GM23338 (cell line): Measurements from ENCODE around the gene CDH23. TPM values are rescaled to one million over a fixed set of nuclear protein-coding genes. Genes with fewer than 3 reads are reported as not detected.

ENCODE experiments used
- ATAC-seq: fragments of 200-7000 bp; cut with Tn5 transposase; 3 replicates; pipeline ENCODE4 v1.9.1; 2020
- DNase-seq: peaks from one replicate; pipeline ENCODE4 v3.0.0-alpha.2; 2015; ENCODE audit warnings: low spot score
- H2AFZ ChIP-seq: fragments of 200-600 bp; sonication (generic); 2 replicates; pipeline ENCODE4 v1.8.0; 2016; ENCODE audit warnings: antibody characterized with exemption, mild to moderate bottlenecking, moderate library complexity
- H3F3A ChIP-seq: fragments of 200-600 bp; sonication (generic); replicated peaks from 2 replicates; pipeline ENCODE4 v1.8.0; 2017; ENCODE audit warnings: antibody characterized with exemption, mixed run types, low read depth
- H3K27ac ChIP-seq: fragments of 200-600 bp; sonication (generic); 2 replicates; pipeline ENCODE4 v1.6.1; 2016; ENCODE audit warnings: low read depth
- H3K27me3 ChIP-seq: fragments of 200-600 bp; sonication (generic); 2 replicates; pipeline ENCODE4 v1.8.0; 2016; ENCODE audit warnings: mild to moderate bottlenecking, mixed run types, moderate library complexity; ENCODE audit not compliant: insufficient read depth
- H3K36me3 ChIP-seq: fragments of 200-600 bp; sonication (generic); 2 replicates; pipeline ENCODE4 v1.8.0; 2016; ENCODE audit warnings: mild to moderate bottlenecking; ENCODE audit not compliant: insufficient read depth
- H3K4me1 ChIP-seq: fragments of 200-600 bp; sonication (generic); 2 replicates; pipeline ENCODE4 v1.8.0; 2016; ENCODE audit warnings: mild to moderate bottlenecking, moderate library complexity; ENCODE audit not compliant: insufficient read depth
- H3K4me2 ChIP-seq: fragments of 200-600 bp; sonication (generic); 2 replicates; pipeline ENCODE4 v1.7.1; 2017; ENCODE audit warnings: mixed run types
- H3K4me3 ChIP-seq: fragments of 200-600 bp; sonication (generic); 2 replicates; pipeline ENCODE4 v1.6.1; 2016; ENCODE audit warnings: mixed run types
- H3K79me2 ChIP-seq: fragments of 200-600 bp; sonication (generic); replicated peaks from 2 replicates; pipeline ENCODE4 v1.8.0; 2017; ENCODE audit warnings: mild to moderate bottlenecking; ENCODE audit not compliant: insufficient read depth
- H3K9me2 ChIP-seq: fragments of 200-600 bp; sonication (generic); 2 replicates; pipeline ENCODE4 v1.8.0; 2017; ENCODE audit not compliant: insufficient read depth
- H4K20me1 ChIP-seq: fragments of 200-600 bp; sonication (generic); replicated peaks from 2 replicates; pipeline ENCODE4 v1.8.0; 2017; ENCODE audit warnings: mild to moderate bottlenecking; ENCODE audit not compliant: insufficient read depth
- H3K27ac Mint-ChIP-seq: 2 replicates; pipeline ENCODE4 v1.8.0; 2020; ENCODE audit warnings: inconsistent platforms, mild to moderate bottlenecking, moderate library complexity, mixed read lengths
- H3K27me3 Mint-ChIP-seq: 3 replicates; pipeline ENCODE4 v1.8.0; 2022; ENCODE audit warnings: low read depth, mild to moderate bottlenecking, moderate library complexity, mixed read lengths, inconsistent platforms; ENCODE audit not compliant: insufficient read depth, poor library complexity
- H3K36me3 Mint-ChIP-seq: 3 replicates; pipeline ENCODE4 v1.8.0; 2021; ENCODE audit warnings: low read depth, mild to moderate bottlenecking, inconsistent platforms, moderate library complexity, mixed read lengths
- H3K4me1 Mint-ChIP-seq: 3 replicates; pipeline ENCODE4 v1.8.0; 2020; ENCODE audit warnings: mild to moderate bottlenecking, inconsistent platforms, mixed read lengths
- H3K4me3 Mint-ChIP-seq: 3 replicates; pipeline ENCODE4 v1.8.0; 2021; ENCODE audit warnings: moderate library complexity, mild to moderate bottlenecking, inconsistent platforms, mixed read lengths
- H3K9me3 Mint-ChIP-seq: 3 replicates; pipeline ENCODE4 v1.8.0; 2020; ENCODE audit warnings: moderate library complexity, mild to moderate bottlenecking, inconsistent platforms, mixed read lengths
- JUNB ChIP-seq: IDR thresholded peaks from one replicate; pipeline ENCODE4 v1.6.1; 2016; ENCODE audit warnings: antibody characterized with exemption; ENCODE audit not compliant: unreplicated experiment
- REST ChIP-seq: IDR thresholded peaks from one replicate; pipeline ENCODE4 v1.6.1; 2018; ENCODE audit warnings: antibody characterized with exemption; ENCODE audit not compliant: unreplicated experiment
- ZNF331 ChIP-seq: fragments of 250-450 bp; sonication (Bioruptor Pico); IDR thresholded peaks from 2 replicates; pipeline ENCODE4 v1.5.0; 2020; ENCODE audit warnings: low read depth, mild to moderate bottlenecking, moderate library complexity
- ZNF462 ChIP-seq: fragments of 250-450 bp; sonication (Bioruptor Pico); IDR thresholded peaks from 2 replicates; pipeline ENCODE4 v1.5.0; 2020; ENCODE audit warnings: mild to moderate bottlenecking, moderate library complexity
- polyA plus RNA-seq: library from polyadenylated mRNA; unstranded; fragments of >200 nt; fragmentation: Nextera tagmentation; extraction: Ambion mirVana; gene quantifications from 2 replicates; pipeline ENCODE4 v1.2.1, GENCODE V29; 2016
- total RNA-seq: library from RNA; depleted of rRNA; stranded (reverse); fragments of >200 nt; shearing (Covaris generic); gene quantifications from 2 replicates; pipeline ENCODE4 v1.2.3, GENCODE V29; 2014

Gene CDH23
- total and polyA plus RNA-seq, 2 experiments from 2014 or later = 0.95 to 4.3 TPM

GRCh38 chr10:71675295-71675970 lies 278.7 kb downstream of the CDH23 start (continued):
- no peak for TF ChIP-seq ZNF462
- no peak for TF ChIP-seq JUNB

DNA sequence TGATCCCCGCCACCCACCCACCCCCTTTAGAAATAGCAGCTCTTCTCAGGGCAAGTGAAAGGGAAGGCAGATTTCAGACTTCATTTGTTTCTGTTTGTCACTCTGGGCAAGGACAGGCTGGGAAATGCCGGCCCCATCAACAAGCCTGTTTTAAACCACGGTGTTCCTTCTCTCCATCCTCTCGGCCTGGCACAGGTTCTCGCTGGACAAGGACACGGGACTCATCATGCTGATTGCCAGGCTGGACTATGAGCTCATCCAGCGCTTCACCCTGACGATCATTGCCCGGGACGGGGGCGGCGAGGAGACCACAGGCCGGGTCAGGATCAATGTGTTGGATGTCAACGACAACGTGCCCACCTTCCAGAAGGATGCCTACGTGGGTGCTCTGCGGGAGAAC lies 280.5 kb downstream of the CDH23 start:
- Histone ChIP-seq H3K4me2 (no peak overlapping the region), H4K20me1 (no peaks in the 10 kb centered on the region), H3K4me1 (no peaks in the 10 kb centered on the region), H3K27ac (no peak overlapping the region), H3K36me3 (no peaks in the 10 kb centered on the region), H3K79me2 (no peaks in the 10 kb centered on the region), H3K9me2 (no peaks in the 10 kb centered on the region), H3F3A (no peaks in the 10 kb centered on the region), H3K4me3 (no peak overlapping the region), H2AFZ (no peak overlapping the region), H3K27me3 (no peaks in the 10 kb centered on the region)
- DNase-seq = no peak
- Mint-ChIP-seq H3K27me3 (peaks cover 10% of the 10 kb centered on the region), H3K9me3 (no peaks in the 10 kb centered on the region), H3K36me3 (no peaks in the 10 kb centered on the region), H3K4me3 (no peak overlapping the region), H3K27ac (no peak overlapping the region), H3K4me1 (peaks cover 2% of the 10 kb centered on the region; the same call in 1 of the 3 replicates)
- no peak for ATAC-seq
- no peak for TF ChIP-seq ZNF331
- TF ChIP-seq REST = no peak
- TF ChIP-seq ZNF462 = no peak
